GM21447 (cell line): ENCODE measurements around the gene ZCWPW1.
A peak's percentile ranks its signal among the peaks of the same experiment; 100 is the strongest.

Experiments used
- ATAC-seq: cut with Tn5 transposase; IDR thresholded peaks from one replicate; pipeline ENCODE4 v1.9.1; 2021; ENCODE audit not compliant: unreplicated experiment

ZCWPW1 gene

DNA sequence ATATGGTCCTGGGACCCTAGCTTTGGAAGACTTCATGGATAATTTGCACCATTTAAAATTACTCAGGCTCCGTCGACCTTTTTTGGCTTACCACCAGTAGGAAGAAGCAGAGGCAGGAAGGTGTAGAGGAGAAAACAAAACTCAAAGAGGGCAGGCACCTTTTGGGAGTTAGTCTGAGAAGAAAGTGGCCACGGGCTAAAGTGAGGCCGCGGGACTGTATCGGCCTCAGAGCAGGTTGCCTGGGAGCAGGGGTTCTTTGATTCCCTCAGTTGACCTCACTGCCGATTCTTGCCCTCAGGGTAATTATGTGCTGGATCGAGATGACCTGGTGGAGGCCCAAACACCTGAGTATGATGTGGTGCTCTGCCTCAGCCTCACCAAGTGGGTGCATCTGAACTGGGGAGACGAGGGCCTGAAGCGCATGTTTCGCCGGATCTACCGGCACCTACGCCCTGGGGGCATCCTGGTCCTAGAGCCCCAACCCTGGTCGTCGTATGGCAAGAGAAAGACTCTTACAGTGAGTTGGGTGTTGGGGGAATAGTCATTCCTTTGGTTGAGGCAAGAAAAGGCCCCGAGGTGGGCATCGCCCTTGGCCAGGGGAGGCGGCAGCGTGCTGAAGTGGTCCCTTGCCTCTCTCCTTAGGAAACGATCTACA, 4.2 kb upstream of the ZCWPW1 start:
- ATAC-seq: no peak

DNA sequence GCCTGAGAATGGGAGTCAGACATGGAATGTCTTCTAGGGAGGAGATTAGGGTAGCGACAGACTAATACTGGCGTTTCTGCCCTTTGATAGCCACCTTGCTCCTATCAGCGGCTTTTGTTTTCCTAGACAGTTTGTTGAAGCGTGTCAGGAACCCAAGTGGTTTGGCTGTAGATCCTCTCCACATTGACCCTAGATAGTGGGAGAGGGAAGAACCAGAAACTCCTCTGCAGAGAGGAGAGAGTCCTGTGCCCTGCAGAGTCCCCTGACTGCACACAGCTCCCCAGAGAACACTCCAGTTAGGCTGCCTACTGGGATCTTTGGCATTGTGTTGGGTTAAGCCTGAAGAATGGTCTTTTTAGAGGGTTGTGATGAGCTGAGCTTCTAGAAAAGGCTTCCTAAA, 3.5 kb upstream of the ZCWPW1 start:
- no peak for ATAC-seq

DNA sequence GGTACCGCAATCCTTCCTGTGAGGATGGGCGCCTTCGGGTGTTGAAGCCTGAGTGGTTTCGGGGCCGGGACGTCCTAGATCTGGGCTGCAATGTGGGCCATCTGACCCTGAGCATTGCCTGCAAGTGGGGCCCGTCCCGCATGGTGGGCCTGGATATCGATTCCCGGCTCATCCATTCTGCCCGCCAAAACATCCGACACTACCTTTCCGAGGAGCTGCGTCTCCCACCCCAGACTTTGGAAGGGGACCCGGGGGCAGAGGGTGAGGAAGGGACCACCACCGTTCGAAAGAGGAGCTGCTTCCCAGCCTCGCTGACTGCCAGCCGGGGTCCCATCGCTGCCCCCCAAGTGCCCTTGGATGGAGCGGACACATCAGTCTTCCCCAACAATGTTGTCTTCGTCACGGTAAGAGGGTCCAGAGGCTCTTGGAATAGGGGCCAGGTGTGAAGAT, 2.8 kb upstream of the ZCWPW1 start:
- no peak for ATAC-seq

DNA sequence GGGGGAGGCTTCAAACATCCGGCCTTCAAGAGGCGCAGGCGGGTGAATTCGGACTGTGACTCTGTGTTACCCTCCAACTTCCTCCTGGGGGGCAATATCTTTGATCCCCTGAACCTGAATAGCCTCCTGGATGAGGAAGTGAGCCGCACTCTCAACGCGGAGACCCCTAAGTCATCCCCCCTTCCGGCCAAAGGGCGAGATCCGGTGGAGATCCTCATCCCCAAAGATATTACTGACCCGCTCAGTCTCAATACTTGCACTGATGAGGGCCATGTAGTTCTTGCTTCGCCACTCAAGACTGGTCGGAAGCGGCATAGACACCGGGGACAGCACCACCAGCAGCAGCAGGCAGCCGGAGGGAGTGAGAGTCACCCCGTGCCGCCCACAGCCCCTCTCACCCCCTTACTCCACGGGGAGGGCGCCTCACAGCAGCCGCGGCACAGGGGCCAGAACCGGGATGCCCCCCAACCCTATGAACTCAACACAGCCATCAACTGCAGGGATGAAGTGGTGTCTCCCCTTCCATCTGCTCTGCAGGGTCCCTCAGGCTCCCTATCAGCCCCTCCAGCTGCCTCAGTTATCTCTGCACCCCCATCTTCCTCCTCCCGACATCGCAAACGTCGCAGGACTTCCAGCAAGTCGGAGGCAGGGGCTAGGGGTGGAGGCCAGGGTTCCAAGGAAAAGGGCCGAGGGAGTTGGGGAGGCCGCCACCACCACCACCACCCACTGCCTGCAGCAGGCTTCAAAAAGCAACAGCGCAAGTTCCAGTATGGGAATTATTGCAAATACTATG, 2.2 kb upstream of the ZCWPW1 start:
- peak; percentile 2 for ATAC-seq

DNA sequence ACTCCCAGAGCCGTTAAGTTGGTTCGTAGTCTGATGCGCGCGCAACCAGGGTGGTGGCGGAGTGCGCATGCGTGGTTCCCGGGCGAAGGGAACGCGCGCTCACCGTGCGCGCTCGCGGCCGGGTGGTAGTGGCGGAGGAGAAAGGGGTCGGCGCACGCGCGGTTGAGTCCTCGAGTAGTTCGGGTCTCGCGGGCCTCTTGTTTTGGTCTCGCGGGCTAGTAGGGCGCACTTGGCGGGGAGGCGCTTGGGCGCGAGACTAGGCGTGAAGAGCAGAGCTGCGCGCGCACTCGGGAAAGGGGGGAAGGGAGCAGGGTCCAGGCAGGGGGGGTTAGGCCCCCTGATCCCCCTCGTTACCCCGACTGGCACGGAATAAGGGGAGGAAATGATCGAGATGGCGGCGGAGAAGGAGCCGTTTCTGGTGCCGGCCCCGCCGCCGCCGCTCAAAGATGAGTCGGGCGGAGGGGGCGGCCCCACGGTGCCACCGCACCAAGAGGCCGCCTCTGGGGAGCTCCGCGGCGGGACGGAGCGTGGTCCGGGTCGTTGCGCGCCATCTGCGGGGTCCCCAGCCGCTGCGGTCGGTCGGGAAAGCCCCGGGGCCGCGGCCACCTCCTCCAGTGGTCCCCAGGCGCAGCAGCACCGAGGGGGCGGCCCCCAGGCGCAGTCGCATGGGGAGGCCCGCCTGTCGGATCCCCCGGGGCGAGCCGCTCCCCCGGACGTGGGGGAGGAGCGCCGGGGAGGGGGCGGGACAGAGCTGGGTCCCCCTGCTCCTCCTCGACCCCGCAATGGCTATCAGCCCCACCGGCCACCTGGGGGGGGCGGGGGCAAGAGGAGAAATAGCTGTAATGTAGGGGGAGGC, 1.4 kb upstream of the ZCWPW1 start, which contains the start of gene MEPCE:
Gene MEPCE (plus strand): TSS at position 195 of the 856 bp plus-strand sequence. CDS start 188 bp downstream, at position 383.
- peak; percentile 33 for ATAC-seq

DNA sequence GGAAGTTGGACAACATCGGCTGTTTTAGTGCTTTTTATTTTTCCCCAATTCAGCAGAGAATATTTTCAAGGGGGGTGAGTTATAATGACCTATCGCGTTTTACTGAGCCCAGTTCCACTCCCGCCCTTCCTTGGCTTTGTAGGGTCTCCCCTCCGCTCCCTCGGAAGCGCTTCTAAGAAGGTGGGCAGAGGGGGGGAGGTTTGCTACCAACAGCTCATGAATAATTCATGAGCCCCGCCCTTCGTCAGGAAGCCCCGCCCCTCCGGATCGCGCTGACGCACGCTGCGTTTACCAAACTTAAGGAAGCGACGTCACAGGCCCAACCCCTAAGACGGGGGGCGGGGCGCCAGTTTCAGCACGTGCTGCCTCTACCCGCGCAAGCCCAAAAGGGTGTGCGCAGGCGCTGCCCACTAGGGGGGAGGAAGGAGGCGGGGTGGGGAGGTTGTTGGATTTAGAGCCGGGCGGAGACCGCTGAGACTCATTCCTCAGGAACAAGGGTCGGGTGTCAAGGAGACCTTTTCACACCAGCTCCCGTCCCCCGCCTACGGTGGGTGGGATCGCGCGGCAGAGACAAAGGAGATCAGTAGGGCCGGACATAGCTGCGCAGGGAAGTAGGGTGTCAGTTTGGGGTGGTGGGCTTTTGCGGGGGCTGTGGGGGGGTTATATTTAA, 599 bp upstream of the ZCWPW1 start:
- ATAC-seq: peak; percentile 37

DNA sequence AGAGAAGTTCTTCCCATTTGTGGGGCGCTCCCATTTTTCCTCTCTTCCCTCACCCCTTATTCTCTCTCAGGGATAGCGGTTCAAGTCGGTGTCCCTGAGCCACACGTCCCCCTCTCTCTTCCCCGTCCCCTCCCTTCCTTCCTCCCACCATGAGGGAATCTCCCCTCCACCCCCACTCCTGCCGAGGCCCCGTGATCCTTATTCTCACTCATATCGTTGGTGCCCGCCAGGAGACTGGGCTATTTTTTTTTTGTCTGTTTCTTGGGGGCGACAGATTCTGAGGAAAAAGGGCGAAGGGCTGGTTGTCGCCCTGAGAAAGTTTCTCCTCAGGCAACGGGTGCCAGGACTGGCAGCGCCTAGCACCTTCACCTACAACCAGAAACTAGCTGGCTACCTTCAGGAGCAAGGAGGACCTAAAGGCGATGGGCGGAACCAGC, 723 bp downstream of the ZCWPW1 start:
- ATAC-seq: no peak

DNA sequence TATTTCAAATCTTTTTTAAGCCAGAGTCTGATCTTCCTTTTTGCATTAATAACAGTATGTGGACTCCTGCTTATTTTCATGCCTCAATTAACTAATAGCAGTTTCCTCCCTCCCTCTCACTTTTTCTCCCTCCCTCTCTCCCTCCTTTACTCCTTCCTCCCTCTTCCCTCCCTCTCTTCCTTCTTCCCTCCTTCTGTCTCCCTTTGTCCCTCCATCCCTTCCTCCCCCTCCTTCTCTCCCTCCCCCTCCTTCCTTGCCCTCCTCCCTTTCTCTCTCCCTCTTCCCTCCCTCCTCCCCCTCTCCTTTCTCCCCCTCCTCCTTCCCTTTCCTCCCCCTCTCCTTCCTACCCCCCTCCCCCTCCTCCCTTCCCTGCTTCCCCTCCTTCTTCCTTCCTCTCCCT, 2.0 kb downstream of the ZCWPW1 start:
- ATAC-seq: no peak

DNA sequence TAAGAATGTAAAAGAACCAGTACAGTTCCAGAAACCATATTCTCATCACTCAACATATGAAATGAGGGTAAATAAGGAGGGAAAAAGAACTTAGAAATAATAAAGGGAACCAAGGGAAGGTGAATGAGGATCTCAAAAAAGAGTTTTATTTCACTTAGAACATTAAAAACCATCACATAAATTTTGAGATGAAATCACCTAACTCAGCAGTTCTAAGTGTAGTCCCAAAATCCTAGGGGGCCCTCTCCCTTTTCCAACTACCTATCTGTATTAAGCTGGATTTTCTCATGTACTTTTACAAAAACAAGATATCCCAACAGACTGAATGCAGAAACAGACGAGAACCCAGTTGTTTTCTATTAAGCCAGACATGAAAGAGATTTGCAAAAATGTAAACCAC, 3.2 kb downstream of the ZCWPW1 start:
- no peak for ATAC-seq

DNA sequence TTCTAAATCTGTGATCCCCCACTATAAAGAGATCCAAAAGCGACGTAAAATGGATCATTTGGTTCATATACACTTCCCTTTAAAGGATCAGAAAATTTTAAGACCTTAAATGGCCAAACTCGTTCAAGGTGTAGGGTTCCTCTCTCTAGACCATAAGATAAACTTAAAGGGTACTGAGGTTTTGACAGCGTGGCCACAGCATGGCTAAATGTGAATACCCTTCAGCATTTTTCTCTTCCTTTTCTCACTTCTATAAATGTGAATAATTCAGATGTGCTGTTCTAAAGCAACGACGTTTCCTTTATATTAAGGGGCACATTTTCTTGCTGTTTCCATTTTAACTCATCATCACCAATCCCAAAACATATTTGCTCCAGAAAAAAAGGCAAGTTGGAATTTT, 5.2 kb downstream of the ZCWPW1 start:
- no peak for ATAC-seq

DNA sequence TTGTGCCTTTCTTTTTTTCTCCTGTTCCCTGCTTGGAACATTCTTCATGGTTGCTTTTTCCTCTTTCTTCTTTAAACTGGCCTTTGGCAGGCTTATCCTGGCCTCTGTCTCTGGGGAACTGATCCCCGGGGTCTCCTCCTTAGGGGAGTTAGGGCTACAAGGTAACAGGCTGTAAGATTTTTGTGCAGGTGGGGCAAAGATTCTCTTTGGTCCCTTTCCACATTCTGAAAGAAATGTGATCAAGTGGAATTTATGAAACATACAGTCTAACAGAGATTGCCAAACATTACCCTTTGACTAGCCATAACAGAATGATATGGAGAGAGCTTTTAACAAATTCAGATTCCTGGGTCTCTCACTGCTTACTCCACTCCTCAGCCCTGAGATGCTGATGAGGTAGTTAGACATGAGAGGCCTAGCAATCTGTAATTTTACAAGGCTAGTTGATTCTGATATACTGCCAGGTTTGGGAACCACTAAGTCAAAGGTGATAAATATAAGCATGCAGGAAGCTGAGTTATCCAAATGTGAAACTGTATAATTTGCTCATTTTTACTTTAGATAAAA, 8.8 kb downstream of the ZCWPW1 start:
- ATAC-seq: no peak

DNA sequence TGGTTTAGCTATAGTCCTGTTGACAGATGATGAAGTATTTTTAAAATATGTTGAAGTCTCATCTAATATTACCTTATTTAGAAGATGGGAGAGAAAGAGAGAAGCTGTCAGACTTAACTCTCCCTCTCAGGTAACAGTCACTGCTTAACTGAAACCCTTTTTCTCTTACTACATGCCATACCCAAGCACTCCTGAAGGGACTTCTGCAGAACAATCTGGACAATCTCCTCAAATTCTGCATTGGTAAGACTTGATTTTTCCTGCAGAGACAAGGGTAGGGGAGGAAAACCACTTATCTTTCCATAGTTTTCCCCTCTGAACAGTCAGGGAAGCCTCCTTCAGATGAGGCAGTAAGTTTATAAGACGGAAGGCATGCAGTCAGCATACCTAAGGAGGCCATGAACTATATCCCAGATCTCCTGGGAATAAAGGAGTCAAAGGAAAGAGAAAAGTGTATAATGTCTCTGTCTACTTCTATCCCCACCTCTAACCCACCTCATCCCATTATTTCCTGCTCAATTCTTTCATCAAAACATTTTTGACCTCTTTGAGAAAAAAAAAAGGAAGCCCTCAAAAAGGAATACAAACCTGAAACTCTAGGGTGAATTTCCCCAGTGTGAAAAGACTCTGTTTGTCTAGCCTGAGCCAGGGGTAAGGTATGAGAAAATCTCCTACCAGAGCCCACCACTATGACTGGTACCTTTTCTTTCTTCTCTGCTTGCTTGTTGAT, 9.4 kb downstream of the ZCWPW1 start:
- no peak for ATAC-seq

DNA sequence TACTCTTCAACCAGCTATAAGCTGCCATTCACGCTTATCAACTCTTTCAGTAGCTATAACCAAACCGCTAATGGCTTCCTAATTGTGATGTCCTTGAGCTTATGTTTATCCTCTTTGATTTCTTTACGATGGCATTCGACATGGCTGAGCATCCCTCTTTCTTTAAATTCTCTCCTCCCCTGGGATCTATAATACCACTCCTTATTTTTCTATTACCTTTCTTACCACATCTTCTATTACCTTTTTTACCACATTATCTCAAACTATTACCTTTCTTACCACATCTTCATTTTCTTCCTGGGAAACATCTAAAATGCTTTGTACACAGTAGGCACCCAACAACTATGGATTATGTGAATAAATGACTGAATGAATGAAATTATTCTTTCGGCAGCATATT, 13.1 kb downstream of the ZCWPW1 start:
- no peak for ATAC-seq

DNA sequence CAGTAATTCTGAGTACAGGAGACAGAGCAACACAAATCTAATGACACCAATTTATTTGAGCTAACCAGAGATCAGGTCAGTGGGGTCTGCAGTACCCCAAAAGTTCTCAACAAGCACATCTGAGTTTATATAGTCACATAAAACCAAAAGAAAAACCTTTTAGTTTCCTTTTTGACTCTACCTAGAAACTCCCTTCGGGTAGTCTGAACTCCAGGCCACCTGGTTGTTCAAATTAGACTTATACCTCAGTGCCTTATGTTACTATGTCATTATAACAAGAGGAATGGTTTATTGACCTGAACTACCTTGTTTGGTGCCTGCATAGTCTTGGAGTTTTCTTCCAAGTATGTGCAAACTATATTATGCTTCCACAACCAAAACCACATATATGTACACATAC, 14.6 kb downstream of the ZCWPW1 start:
- ATAC-seq: no peak

DNA sequence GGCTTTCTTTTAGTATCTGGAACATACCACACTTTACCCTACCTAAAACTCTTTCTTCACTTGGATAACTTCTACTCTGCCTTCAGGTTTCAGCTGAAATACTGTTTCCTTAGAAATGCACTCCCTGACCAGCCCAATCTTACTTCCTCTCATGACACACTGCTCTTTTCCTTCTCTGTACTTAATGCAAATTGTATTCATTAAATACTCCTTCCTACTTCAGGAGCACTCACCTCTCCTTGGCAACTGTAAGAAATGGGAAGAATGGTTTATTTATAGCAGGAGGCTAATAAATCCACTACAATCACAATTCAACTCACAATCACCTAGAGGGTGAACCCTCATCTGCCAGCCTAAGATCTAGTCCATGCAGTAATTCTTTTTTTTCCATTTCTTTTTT, 15.2 kb downstream of the ZCWPW1 start:
- ATAC-seq: no peak

DNA sequence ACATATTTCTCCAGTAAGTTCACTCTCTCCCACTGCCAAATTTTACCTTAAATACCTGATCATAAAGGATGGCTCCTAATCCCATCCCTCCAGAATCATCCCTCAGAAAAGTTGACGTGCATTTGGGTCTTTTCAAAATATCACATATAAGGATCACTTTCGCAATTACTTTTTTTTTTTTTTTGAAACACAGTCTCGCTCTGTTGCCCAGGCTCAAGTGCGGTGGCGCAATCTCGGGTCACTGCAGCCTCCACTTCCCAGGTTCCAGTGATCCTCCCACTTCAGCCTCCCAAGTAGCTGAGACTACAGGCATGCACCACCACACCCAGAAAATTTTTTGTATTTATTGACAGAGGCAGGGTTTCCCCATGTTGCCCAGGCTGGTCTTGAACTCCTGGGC, 17.4 kb downstream of the ZCWPW1 start:
- ATAC-seq: no peak

DNA sequence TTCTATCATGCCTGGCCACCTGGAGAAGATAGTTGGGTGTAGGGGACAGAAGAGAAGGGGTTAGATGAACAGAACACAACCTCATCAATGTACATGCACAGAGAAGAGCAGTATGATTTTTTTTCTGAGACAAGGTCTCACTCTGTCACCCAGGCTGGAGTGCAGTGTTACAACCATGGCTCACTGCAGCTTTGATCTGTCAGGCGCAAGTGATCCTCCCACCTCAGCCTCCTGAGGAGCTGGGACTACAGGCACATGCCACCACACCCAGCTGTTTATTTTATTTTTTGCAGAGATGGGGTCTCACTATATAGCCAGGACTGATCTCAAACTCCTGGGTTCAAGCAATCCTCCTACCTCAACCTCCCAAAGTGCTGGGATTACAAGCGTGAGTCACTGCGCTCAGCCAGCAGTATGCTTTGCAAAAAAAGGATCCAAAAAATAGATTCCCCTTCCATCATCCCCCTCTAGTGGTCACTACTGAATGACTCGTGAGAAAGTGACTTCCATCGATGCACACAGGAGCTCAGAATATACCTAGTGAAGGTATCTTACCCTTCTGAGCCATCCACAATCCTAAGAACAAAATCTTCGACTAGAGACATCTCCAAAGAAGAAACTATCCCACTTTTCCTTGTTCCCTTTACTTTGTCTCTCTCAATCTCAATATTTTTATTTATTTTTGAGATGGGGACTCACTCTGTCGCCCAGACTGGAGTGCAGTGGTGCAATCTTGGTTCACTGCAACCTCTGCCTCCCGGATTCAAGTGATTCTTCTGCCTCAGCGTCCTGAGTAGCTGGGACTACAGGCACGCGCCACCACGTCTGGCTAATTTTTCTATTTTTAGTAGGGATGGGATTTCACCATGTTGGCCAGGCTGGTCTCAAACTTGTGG, 21.0 kb downstream of the ZCWPW1 start:
- peak; percentile 72 for ATAC-seq

DNA sequence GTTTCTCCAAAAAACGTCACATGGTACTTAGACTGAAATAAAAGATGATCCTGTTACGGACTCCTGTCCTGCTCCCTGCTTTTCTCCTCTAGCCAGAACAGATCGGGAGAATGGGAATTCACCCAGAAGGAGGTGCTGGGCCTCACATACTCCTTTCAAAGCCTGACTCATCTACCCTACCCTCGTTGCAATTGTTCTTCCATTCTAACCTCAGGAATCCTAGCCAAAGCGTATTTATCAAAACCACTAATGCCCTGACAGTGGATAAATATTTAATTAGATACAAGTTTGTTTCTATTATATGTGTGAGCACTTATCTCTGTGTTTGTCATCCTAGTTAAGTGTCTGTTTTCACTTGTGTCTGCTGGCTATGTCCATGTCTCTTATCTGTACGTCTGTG, 21.7 kb downstream of the ZCWPW1 start:
- no peak for ATAC-seq

DNA sequence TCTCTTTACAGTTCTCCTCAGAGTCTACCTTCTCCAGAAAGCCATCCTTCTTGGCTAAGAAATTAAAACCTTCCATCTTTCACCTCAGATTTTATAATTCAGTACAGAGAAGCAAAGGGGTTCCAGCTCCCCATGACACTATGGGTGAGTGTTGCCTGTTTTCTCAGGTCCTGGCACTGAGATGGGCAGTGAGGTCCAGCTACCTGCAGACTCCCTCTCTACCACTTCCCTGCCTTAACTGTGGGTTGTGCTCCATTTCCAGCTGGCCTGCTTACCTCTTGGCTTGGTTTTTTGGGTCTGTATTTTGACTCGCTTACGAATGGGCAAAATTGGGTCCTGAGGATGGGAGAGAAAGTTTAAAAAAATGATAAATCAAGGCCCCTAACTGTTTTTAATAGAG, 26.3 kb downstream of the ZCWPW1 start:
- no peak for ATAC-seq
